WI38 (cell line): ENCODE measurements around the gene CHST15.

Source experiments
- H3K4me3 ChIP-seq: 2 replicates; pipeline ENCODE4 v1.5.1; 2011; ENCODE audit warnings: low read depth, mild to moderate bottlenecking, control low read depth, low read length
- CTCF ChIP-seq: IDR thresholded peaks from 2 replicates; pipeline ENCODE4 v1.5.1; 2012; ENCODE audit warnings: low read depth, mild to moderate bottlenecking, control low read depth, low read length

CHST15 gene

GRCh38 chr10:124010563-124011131 is 82.8 kb downstream of the CHST15 start:
- TF ChIP-seq CTCF, result no peak
- H3K4me3 ChIP-seq, result no peak overlapping the region

- no peak overlapping the region for H3K4me3 ChIP-seq
- no peak for TF ChIP-seq CTCF
These were observed 83.4 kb downstream of the CHST15 start for GRCh38 chr10:124010024-124010423.

GRCh38 chr10:124009231-124010015 is 84.0 kb downstream of the CHST15 start:
- no peak for TF ChIP-seq CTCF

DNA sequence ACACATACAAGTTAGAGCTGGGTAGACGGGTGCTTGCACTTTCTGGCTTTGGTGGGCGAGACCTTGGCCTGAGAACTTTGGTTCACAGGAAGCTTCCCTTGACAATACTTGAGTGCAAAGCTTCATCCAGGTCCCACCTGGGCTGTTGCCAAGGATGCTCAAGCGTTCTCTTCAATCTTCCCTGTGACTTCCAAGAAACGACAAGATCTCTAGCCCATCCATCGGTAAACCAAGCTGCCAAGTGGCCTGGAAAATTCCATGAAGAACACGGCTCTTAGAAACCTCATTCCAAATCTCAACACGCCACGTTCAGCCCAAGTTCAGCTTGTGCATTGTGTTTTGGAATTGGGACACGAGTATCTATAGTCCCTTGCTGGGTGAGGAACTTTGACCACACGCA is 84.7 kb downstream of the CHST15 start:
- H3K4me3 ChIP-seq, result no peak overlapping the region
- no peak for TF ChIP-seq CTCF

More at GRCh38 chr10:124009231-124010015, 84.0 kb downstream of the CHST15 start:
- H3K4me3 ChIP-seq, result no peak overlapping the region

GRCh38 chr10:124008187-124008586 is 85.2 kb downstream of the CHST15 start:
- no peak overlapping the region for H3K4me3 ChIP-seq
- TF ChIP-seq CTCF, result no peak

DNA sequence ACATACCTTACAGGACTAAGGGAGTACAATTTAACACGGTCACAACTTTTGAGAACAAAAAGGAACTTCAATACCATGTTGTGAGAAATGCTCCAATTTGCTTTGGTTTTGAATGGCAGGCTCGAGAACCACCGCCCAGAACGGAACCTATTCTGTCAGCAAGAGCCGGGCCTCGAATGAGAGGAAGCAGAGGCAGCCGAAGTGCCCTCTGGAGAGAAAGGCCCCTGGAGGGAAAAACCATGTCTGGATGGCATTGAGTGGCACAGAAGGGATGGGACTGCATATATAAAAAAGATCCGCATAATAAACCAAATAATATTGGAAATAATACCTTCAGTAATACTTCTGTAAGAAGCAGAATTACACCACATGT is 85.6 kb downstream of the CHST15 start:
- no peak overlapping the region for H3K4me3 ChIP-seq
- no peak for TF ChIP-seq CTCF

GRCh38 chr10:124007102-124007772 is 86.2 kb downstream of the CHST15 start:
- TF ChIP-seq CTCF, result no peak
- no peak overlapping the region for H3K4me3 ChIP-seq
